Measurements from ENCODE around the gene CNKSR1.

The CNKSR1 gene

GRCh38 chr1:26234644-26235370 is 57.5 kb downstream of the CNKSR1 start:
- peak; percentile 12 for DNase-seq

GRCh38 chr1:26237230-26237966 is 60.1 kb downstream of the CNKSR1 start:
- DNase-seq = no peak

All from CD4-positive, alpha-beta T cell treated with Interleukin-17A for 4 hours (primary cell).